ENCODE measurements around the gene MRPL49. TPM values are rescaled to one million over a fixed set of nuclear protein-coding genes. Genes with fewer than 3 reads are reported as not detected.

MRPL49 gene
- total and polyA plus RNA-seq, 2 of the 13 experiments (the other 11 are each of a cell fraction or from before 2014, with no cell fraction given) = 39.2 to 53.3 TPM

DNA sequence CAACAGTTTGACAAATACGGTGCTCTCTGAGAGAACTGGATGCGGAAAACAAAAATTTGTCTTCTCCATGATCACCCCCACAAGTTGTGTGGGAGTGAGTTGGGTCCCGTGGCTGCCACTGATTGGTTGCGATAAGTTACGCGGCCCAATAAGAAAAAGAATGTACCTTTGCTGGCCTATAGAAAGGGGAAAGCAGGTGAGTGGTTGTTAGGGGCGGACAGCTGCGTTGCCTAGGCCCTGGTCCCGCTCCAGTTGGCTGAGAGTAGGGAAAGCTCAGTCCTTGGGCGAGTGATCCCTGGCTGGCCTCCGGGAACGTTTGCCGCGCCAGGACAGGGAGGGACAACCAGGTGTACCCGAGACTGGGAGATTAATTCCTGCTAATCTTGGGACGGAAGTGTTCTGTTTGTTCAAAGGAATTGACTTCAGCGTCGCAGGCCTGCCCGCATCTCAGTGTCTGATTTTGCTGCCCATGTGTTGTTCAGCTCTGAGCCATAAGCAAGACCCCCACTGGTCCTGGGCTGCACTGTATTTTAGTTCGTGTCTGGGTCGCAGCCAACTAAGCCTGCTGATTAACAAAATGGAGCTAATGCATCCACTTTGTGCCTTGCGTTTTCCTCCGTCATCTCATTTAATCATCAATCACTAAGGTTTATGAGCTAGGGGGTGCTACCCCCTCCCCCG, 13.0 kb downstream of the MRPL49 start (continued):
- TF ChIP-seq ZBTB4 (CRISPR knock-in tag; IDR thresholded peaks at IDR 0.05; ENCODE audit: borderline replicate concordance) (no peak), RBM22 (optimal IDR thresholded peaks at IDR 0.05; ENCODE audit: low read length) (peak; percentile 97), POLR2AphosphoS5 (IDR thresholded peaks at IDR 0.05; ENCODE audit: low read depth, low read length) (peak; percentile 92), SIX4 (CRISPR knock-in tag; IDR thresholded peaks at IDR 0.05) (no peak), FOXJ3 (CRISPR knock-in tag; IDR thresholded peaks at IDR 0.05; ENCODE audit: borderline replicate concordance) (no peak), TRIM24 (CRISPR knock-in tag; IDR thresholded peaks at IDR 0.05) (no peak), CREM (IDR thresholded peaks at IDR 0.05) (0 out of 2 replicates have a peak, but pooled peaks have one; percentile 40), CREM (CRISPR knock-in tag; IDR thresholded peaks at IDR 0.05) (no peak), SIN3B (IDR thresholded peaks at IDR 0.05; ENCODE audit: low read length) (0 out of 2 replicates have a peak, but pooled peaks have one; percentile 10), PREB (CRISPR knock-in tag; IDR thresholded peaks at IDR 0.05) (no peak), RAD51 (IDR thresholded peaks at IDR 0.05; ENCODE audit: borderline replicate concordance) (no peak), ZNF558 (CRISPR knock-in tag; IDR thresholded peaks at IDR 0.05; ENCODE audit: borderline replicate concordance) (no peak), ARID5B (CRISPR knock-in tag; IDR thresholded peaks at IDR 0.05) (peak; percentile 32; the same call in 1 of the 2 replicates), FOSL1 (CRISPR knock-in tag; IDR thresholded peaks at IDR 0.05; ENCODE audit: borderline replicate concordance) (no peak)
- TF ChIP-seq, protein P1, sequence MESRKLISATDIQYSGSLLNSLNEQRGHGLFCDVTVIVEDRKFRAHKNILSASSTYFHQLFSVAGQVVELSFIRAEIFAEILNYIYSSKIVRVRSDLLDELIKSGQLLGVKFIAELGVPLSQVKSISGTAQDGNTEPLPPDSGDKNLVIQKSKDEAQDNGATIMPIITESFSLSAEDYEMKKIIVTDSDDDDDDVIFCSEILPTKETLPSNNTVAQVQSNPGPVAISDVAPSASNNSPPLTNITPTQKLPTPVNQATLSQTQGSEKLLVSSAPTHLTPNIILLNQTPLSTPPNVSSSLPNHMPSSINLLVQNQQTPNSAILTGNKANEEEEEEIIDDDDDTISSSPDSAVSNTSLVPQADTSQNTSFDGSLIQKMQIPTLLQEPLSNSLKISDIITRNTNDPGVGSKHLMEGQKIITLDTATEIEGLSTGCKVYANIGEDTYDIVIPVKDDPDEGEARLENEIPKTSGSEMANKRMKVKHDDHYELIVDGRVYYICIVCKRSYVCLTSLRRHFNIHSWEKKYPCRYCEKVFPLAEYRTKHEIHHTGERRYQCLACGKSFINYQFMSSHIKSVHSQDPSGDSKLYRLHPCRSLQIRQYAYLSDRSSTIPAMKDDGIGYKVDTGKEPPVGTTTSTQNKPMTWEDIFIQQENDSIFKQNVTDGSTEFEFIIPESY (CRISPR knock-in tag; IDR thresholded peaks at IDR 0.05) = no peak
- TF ChIP-seq, protein P2, sequence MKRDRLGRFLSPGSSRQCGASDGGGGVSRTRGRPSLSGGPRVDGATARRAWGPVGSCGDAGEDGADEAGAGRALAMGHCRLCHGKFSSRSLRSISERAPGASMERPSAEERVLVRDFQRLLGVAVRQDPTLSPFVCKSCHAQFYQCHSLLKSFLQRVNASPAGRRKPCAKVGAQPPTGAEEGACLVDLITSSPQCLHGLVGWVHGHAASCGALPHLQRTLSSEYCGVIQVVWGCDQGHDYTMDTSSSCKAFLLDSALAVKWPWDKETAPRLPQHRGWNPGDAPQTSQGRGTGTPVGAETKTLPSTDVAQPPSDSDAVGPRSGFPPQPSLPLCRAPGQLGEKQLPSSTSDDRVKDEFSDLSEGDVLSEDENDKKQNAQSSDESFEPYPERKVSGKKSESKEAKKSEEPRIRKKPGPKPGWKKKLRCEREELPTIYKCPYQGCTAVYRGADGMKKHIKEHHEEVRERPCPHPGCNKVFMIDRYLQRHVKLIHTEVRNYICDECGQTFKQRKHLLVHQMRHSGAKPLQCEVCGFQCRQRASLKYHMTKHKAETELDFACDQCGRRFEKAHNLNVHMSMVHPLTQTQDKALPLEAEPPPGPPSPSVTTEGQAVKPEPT (CRISPR knock-in tag; IDR thresholded peaks at IDR 0.05; ENCODE audit: low read depth) = no peak
- TF ChIP-seq, protein P3, sequence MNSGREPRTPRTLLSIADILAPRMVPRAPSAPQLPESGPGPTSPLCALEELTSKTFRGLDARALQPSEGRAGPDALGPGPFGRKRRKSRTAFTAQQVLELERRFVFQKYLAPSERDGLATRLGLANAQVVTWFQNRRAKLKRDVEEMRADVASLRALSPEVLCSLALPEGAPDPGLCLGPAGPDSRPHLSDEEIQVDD (CRISPR knock-in tag; IDR thresholded peaks at IDR 0.05; ENCODE audit: borderline replicate concordance) = no peak

Data from HepG2 (cell line).